Melanocyte of skin (primary cell): Measurements from ENCODE around the gene SLC35F1. TPM values are rescaled to one million over a fixed set of nuclear protein-coding genes. Genes with fewer than 3 reads are reported as not detected.

Source experiments
- total RNA-seq, 2 donors: library from RNA; depleted of rRNA; stranded (reverse); fragments of >200 nt; gene quantifications; 2 replicates each; pipeline ENCODE4 v1.2.3, GENCODE V29; 2012

The SLC35F1 gene
- total RNA-seq: 1 to 10 TPM; 2.1 to 5.0 TPM

DNA sequence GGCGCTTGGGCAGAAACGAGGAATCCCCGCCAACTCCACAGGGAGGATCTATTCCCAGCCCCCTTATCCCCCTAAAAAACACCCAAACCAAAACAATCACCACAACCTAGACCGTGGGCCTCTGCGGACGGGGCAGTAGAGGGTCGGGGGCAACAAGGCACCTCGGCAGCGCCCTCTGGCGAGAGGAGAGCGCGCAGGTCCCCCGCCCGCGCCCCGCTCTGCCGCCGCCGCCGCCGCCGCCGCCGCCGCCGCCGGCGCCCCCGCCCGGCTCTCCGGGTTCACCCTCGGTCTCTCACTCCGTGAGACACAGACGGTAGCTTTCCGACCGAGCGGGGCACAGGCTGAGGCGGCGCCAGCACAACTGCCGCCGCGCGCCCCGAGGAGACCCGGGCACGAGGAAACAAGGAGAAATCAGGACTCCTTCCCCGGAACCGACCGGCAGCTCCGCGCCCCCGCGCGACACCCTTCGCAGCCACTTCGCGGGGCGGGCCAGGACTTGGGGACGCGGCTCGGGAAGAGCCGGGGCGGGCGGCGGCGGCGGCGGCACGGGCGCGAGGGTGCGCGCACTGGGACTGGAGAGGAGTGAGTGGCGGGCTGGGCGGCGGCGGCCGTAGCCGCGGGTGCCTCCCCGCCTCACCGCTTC, at the start of gene SLC35F1:
Gene SLC35F1 (plus strand): TSS at position 307 of the 643 bp plus-strand sequence.

Other genes with a start within 250 kb of the SLC35F1 start
- 10 to 100 TPM; 12.7 to 16.0 TPM for gene NUS1, start 231.8 kb upstream of the SLC35F1 start, total RNA-seq